Neural cell (in vitro differentiated cells): ENCODE results near the gene DNAJC5G.

Source experiments
- CTCF ChIP-seq: fragments of 450-650 bp; IDR thresholded peaks from 2 replicates; pipeline ENCODE4 v1.5.1; 2014; ENCODE audit warnings: antibody characterized with exemption, mild to moderate bottlenecking, moderate library complexity; ENCODE audit not compliant: poor library complexity, severe bottlenecking
- EP300 ChIP-seq: fragments of 450-650 bp; conservative IDR thresholded peaks from 2 replicates; pipeline ENCODE4 v1.6.1; 2014; ENCODE audit warnings: antibody characterized with exemption, mild to moderate bottlenecking, moderate library complexity; ENCODE audit not compliant: poor library complexity, severe bottlenecking
- EZH2 ChIP-seq: fragments of 200-600, 300-800 bp; shearing (Covaris generic), sonication (generic); IDR thresholded peaks from 2 replicates; pipeline ENCODE4 v1.6.1; 2014; ENCODE audit warnings: antibody characterized with exemption, low read length, borderline replicate concordance, mild to moderate bottlenecking; ENCODE audit not compliant: insufficient read depth, poor library complexity, severe bottlenecking
- MXI1 ChIP-seq: fragments of 450-650 bp; conservative IDR thresholded peaks from 2 replicates; pipeline ENCODE4 v1.6.1; 2014; ENCODE audit warnings: antibody characterized with exemption, mild to moderate bottlenecking; ENCODE audit not compliant: poor library complexity, severe bottlenecking
- POLR2AphosphoS5 ChIP-seq: IDR thresholded peaks from 2 replicates; pipeline ENCODE4 v1.6.1; 2012
- RAD21 ChIP-seq: fragments of 450-650 bp; conservative IDR thresholded peaks from 2 replicates; pipeline ENCODE4 v1.6.1; 2014; ENCODE audit warnings: antibody characterized with exemption, mild to moderate bottlenecking, moderate library complexity
- REST ChIP-seq: IDR thresholded peaks from 2 replicates; pipeline ENCODE4 v1.6.1; 2012; ENCODE audit warnings: borderline replicate concordance
- SMC3 ChIP-seq: fragments of 450-650 bp; conservative IDR thresholded peaks from 2 replicates; pipeline ENCODE4 v1.6.1; 2014; ENCODE audit warnings: antibody characterized with exemption, mild to moderate bottlenecking, moderate library complexity; ENCODE audit not compliant: poor library complexity

- TF ChIP-seq SMC3 = no peak
- no peak for TF ChIP-seq CTCF
- TF ChIP-seq POLR2AphosphoS5 = no peak
- TF ChIP-seq EZH2 = no peak
- TF ChIP-seq RAD21 = no peak
- TF ChIP-seq MXI1 = no peak
- TF ChIP-seq REST = no peak
- no peak for TF ChIP-seq EP300
These were observed 48.5 kb downstream of the DNAJC5G start for GRCh38 chr2:27323596-27324285.
